Measurements from ENCODE around the gene SLC2A5. TPM values are rescaled to one million over a fixed set of nuclear protein-coding genes. Genes with fewer than 3 reads are reported as not detected.

The SLC2A5 gene
- total RNA-seq, 1 experiment from 2014 or later, result 0.61 TPM

- TF ChIP-seq CTCF (IDR thresholded peaks at IDR 0.05; ENCODE audit: unreplicated experiment), result no peak
- ChIA-PET CTCF (interaction anchor here (0.7 to 1.6 kb wide), 2 partner anchors 15 to 17 kb away, joined by 3 to 6 read pairs; no protein-coding TSS in a partner anchor), POLR2A (no interaction called here)
- Mint-ChIP-seq H3K9me3 (ENCODE audit: unreplicated experiment) (no peaks in the 10 kb centered on the region), H3K36me3 (ENCODE audit: insufficient read depth, unreplicated experiment) (no peaks in the 10 kb centered on the region), H3K4me1 (ENCODE audit: insufficient read depth, unreplicated experiment) (peaks cover 26% of the 10 kb centered on the region), H3K27ac (ENCODE audit: low read depth, unreplicated experiment) (no peak overlapping the region), H3K27me3 (ENCODE audit: insufficient read depth, unreplicated experiment) (no peaks in the 10 kb centered on the region), H3K4me3 (ENCODE audit: unreplicated experiment) (no peak overlapping the region)
- no TSS peak for BruUV-seq (replicated peaks)
- no peak for DNase-seq (ENCODE audit: unreplicated experiment)
- intact Hi-C loops (cut with micrococcal nuclease), result no loop called here
Measured at GRCh38 chr1:9086796-9087195, 17.4 kb upstream of the SLC2A5 start.

GRCh38 chr1:9086045-9086444, 16.6 kb upstream of the SLC2A5 start:
- BruUV-seq (replicated peaks), result no TSS peak
- no peak for DNase-seq (ENCODE audit: unreplicated experiment)
- Mint-ChIP-seq H3K9me3 (ENCODE audit: unreplicated experiment) (no peaks in the 10 kb centered on the region), H3K27ac (ENCODE audit: low read depth, unreplicated experiment) (peak overlapping the region; percentile 79), H3K27me3 (ENCODE audit: insufficient read depth, unreplicated experiment) (no peaks in the 10 kb centered on the region), H3K4me3 (ENCODE audit: unreplicated experiment) (no peak overlapping the region), H3K4me1 (ENCODE audit: insufficient read depth, unreplicated experiment) (peaks cover 34% of the 10 kb centered on the region), H3K36me3 (ENCODE audit: insufficient read depth, unreplicated experiment) (no peaks in the 10 kb centered on the region)
- intact Hi-C loops (cut with micrococcal nuclease), result no loop called here
- CTCF ChIA-PET, result interaction anchor here (0.6 to 1.6 kb wide), 3 partner anchors 11 to 116 kb away, joined by 4 to 6 read pairs (median 4); no protein-coding TSS in a partner anchor
- no peak for TF ChIP-seq CTCF (IDR thresholded peaks at IDR 0.05; ENCODE audit: unreplicated experiment)
- POLR2A ChIA-PET, result interaction anchor here (0.9 to 1.4 kb wide), 5 partner anchors 12 to 377 kb away, joined by 3 to 5 read pairs (median 4); no protein-coding TSS in a partner anchor

- H3K4me3 Mint-ChIP-seq (ENCODE audit: unreplicated experiment), result peak overlapping the region; percentile 1
- no peaks in the 10 kb centered on the region for H3K9me3 Mint-ChIP-seq (ENCODE audit: unreplicated experiment)
- ChIA-PET POLR2A (interaction anchor here (0.9 to 1.5 kb wide), 7 partner anchors 8 to 377 kb away, joined by 3 to 5 read pairs (median 4); no protein-coding TSS in a partner anchor), CTCF (interaction anchor here (0.6 to 1.6 kb wide), 4 partner anchors 12 to 117 kb away, joined by 3 to 6 read pairs (median 4); no protein-coding TSS in a partner anchor)
- intact Hi-C loops (cut with micrococcal nuclease), result no loop called here
- no TSS peak for BruUV-seq (replicated peaks)
- H3K27me3 Mint-ChIP-seq (ENCODE audit: insufficient read depth, unreplicated experiment), result no peaks in the 10 kb centered on the region
- H3K36me3 Mint-ChIP-seq (ENCODE audit: insufficient read depth, unreplicated experiment), result no peaks in the 10 kb centered on the region
- no peak for TF ChIP-seq CTCF (IDR thresholded peaks at IDR 0.05; ENCODE audit: unreplicated experiment)
- peaks cover 40% of the 10 kb centered on the region for H3K4me1 Mint-ChIP-seq (ENCODE audit: insufficient read depth, unreplicated experiment)
- H3K27ac Mint-ChIP-seq (ENCODE audit: low read depth, unreplicated experiment), result peak overlapping the region; percentile 79
- DNase-seq (ENCODE audit: unreplicated experiment), result no peak
Measured at GRCh38 chr1:9085306-9085940, 16.0 kb upstream of the SLC2A5 start.

GRCh38 chr1:9084906-9085305, 15.5 kb upstream of the SLC2A5 start:
- peaks cover 45% of the 10 kb centered on the region for H3K4me1 Mint-ChIP-seq (ENCODE audit: insufficient read depth, unreplicated experiment)
- BruUV-seq (replicated peaks), result no TSS peak
- no peaks in the 10 kb centered on the region for H3K27me3 Mint-ChIP-seq (ENCODE audit: insufficient read depth, unreplicated experiment)
- intact Hi-C loops (cut with micrococcal nuclease), result no loop called here
- CTCF ChIA-PET, result interaction anchor here (0.8 to 1.6 kb wide), 4 partner anchors 13 to 80 kb away, joined by 3 to 6 read pairs (median 4); no protein-coding TSS in a partner anchor
- H3K27ac Mint-ChIP-seq (ENCODE audit: low read depth, unreplicated experiment), result peak overlapping the region; percentile 79
- H3K4me3 Mint-ChIP-seq (ENCODE audit: unreplicated experiment), result peak overlapping the region; percentile 1
- no peak for TF ChIP-seq CTCF (IDR thresholded peaks at IDR 0.05; ENCODE audit: unreplicated experiment)
- no peaks in the 10 kb centered on the region for H3K36me3 Mint-ChIP-seq (ENCODE audit: insufficient read depth, unreplicated experiment)
- DNase-seq (ENCODE audit: unreplicated experiment), result peak; percentile 50
- H3K9me3 Mint-ChIP-seq (ENCODE audit: unreplicated experiment), result no peaks in the 10 kb centered on the region
- POLR2A ChIA-PET, result interaction anchor here (0.8 to 1.5 kb wide), 4 partner anchors 8 to 206 kb away, joined by 3 to 5 read pairs (median 4); partner anchors contain the start of gene ENO1
